Astrocyte (in vitro differentiated cells and primary cell): ENCODE measurements around the gene PCBP3.
"Not testable (repeated sequence)": the region's sequence is repeated elsewhere in the genome, so short reads cannot be mapped to it uniquely, and the experiment has no call there.

Source experiments
- CTCF ChIP-seq: IDR thresholded peaks from 2 replicates; pipeline ENCODE4 v1.5.1; 2011; ENCODE audit warnings: low read depth, mild to moderate bottlenecking, inconsistent platforms, low read length, moderate library complexity; ENCODE audit not compliant: insufficient read depth
- EZH2 ChIP-seq: IDR thresholded peaks from 2 replicates; pipeline ENCODE4 v1.6.1; 2012; ENCODE audit warnings: mild to moderate bottlenecking, low read length, inconsistent platforms; ENCODE audit not compliant: insufficient read depth

- TF ChIP-seq CTCF, EZH2: not testable (repeated sequence)
These were observed 34.6 kb upstream of the PCBP3 start for GRCh38 chr21:45608747-45609470.
